Left cardiac atrium (tissue), 4 donors: ENCODE results near the gene MAML1. TPM values are rescaled to one million over a fixed set of nuclear protein-coding genes. Genes with fewer than 3 reads are reported as not detected.
"Not testable (repeated sequence)": the region's sequence is repeated elsewhere in the genome, so short reads cannot be mapped to it uniquely, and the experiment has no call there.

Experiments
- ATAC-seq, 2 donors: fragments of 200-7000 bp; cut with Tn5 transposase; one replicate each; pipeline ENCODE4 v1.9.1; 2020; ENCODE audit warnings: mild to moderate bottlenecking in 2 of 2, moderate library complexity in 2 of 2
- DNase-seq: peaks from one replicate; pipeline ENCODE4 v3.0.0-alpha.2; 2020
- intact Hi-C, 2 donors: fragments of 100-400 bp; cut with DNase I; formaldehyde crosslinking; loops; one replicate each; pipeline versions ENCODE4 v1.14.1 to v1.15.1; 2022 to 2023
- total RNA-seq, 2 donors: library from RNA; stranded (reverse); fragmentation: NEBNext Ultra II Directional; extraction: Animal tissue kit (Norgen Biotek cat#: 25700); gene quantifications; one replicate each; pipeline ENCODE4 v1.2.1, GENCODE V29; 2021
- donor health status: DM: no; HTN: yes; CAD: no.
- donor health status: DM: no; HTN: yes; CAD: no; lungs with severe emphysema.
- donor health status: DM: yes; HTN: yes; CAD: no.
- donor health status: Dilated cardiomyopathy.

The MAML1 gene
- total RNA-seq, 2 donors from 2014 or later = 11.9 to 15.3 TPM

GRCh38 chr5:179783128-179783527 is 50.5 kb downstream of the MAML1 start:
- intact Hi-C loops = no loop called here
- DNase-seq = no peak
- ATAC-seq = no peak

- no peak for DNase-seq
- intact Hi-C loops = no loop called here
- no peak for ATAC-seq
These were observed 54.2 kb downstream of the MAML1 start for GRCh38 chr5:179786861-179787260.

GRCh38 chr5:179788193-179788854 is 55.7 kb downstream of the MAML1 start:
- ATAC-seq = no peak
- DNase-seq = no peak
- intact Hi-C loops = no loop called here

GRCh38 chr5:179789278-179789677 is 56.7 kb downstream of the MAML1 start:
- DNase-seq, intact Hi-C loops, ATAC-seq: not testable (repeated sequence)

- peak in 1 of 2 donors; percentile 2 for ATAC-seq
- intact Hi-C loops = no loop called here
These were observed 59.4 kb downstream of the MAML1 start for GRCh38 chr5:179791881-179792611.

GRCh38 chr5:179792612-179793467 is 60.2 kb downstream of the MAML1 start:
- DNase-seq = no peak
- ATAC-seq = peak in 1 of 2 donors; percentile 2
- intact Hi-C loops = no loop called here

More at GRCh38 chr5:179791881-179792611, 59.4 kb downstream of the MAML1 start:
- DNase-seq = peak; percentile 62

- ATAC-seq (peak; percentile 72 to 74), DNase-seq (peak; percentile 93)
- intact Hi-C loops = no loop called here
These were observed 61.0 kb downstream of the MAML1 start, which contains the start of gene LTC4S for GRCh38 chr5:179793468-179794139. Gene LTC4S, plus strand, starts transcription at chr5:179793986. Its CDS starts 95 bp downstream, at chr5:179794081.

- intact Hi-C loops = no loop called here
- no peak for DNase-seq
- ATAC-seq = no peak
These were observed 61.5 kb downstream of the MAML1 start for GRCh38 chr5:179794171-179794570.

GRCh38 chr5:179794575-179794974 is 62.0 kb downstream of the MAML1 start:
- ATAC-seq = no peak
- intact Hi-C loops = no loop called here
- DNase-seq = no peak

- DNase-seq = no peak
- peak; percentile 0 to 1 for ATAC-seq
- intact Hi-C loops = loop anchor here in 1 of 2 donors (5.0 kb wide), 1 partner anchor 118 kb away; no protein-coding TSS in a partner anchor
These were observed 62.6 kb downstream of the MAML1 start for GRCh38 chr5:179795049-179795862.

GRCh38 chr5:179795863-179796833 is 63.5 kb downstream of the MAML1 start:
- ATAC-seq = peak; percentile 74 to 75
- intact Hi-C loops = loop anchor here in 1 of 2 donors (2.0 to 5.0 kb wide), 2 partner anchors 33 to 119 kb away; no protein-coding TSS in a partner anchor
- DNase-seq = peak; percentile 87

- DNase-seq (no peak), ATAC-seq (no peak)
- intact Hi-C loops = loop anchor here in 1 of 2 donors (2.0 to 5.0 kb wide), 2 partner anchors 34 to 120 kb away; no protein-coding TSS in a partner anchor
These were observed 64.4 kb downstream of the MAML1 start for GRCh38 chr5:179796877-179797608.

GRCh38 chr5:179797741-179798140 is 65.1 kb downstream of the MAML1 start:
- intact Hi-C loops = loop anchor here in 1 of 2 donors (2.0 to 5.0 kb wide), 2 partner anchors 35 to 120 kb away; no protein-coding TSS in a partner anchor
- DNase-seq (no peak), ATAC-seq (no peak)

GRCh38 chr5:179798144-179798770 is 65.6 kb downstream of the MAML1 start:
- intact Hi-C loops = loop anchor here in 1 of 2 donors (5.0 kb wide), 1 partner anchor 121 kb away; no protein-coding TSS in a partner anchor
- DNase-seq (no peak), ATAC-seq (no peak)
